OCI-LY1 (cell line): ENCODE measurements around the gene MYBBP1A.

Experiments used
- H2AFZ ChIP-seq: fragments of 200-600 bp; sonication (generic), shearing (Covaris generic); 2 replicates; pipeline ENCODE4 v1.6.0; 2014; ENCODE audit warnings: antibody characterized with exemption, mild to moderate bottlenecking, low read length
- H3F3A ChIP-seq: fragments of 200-600 bp; sonication (generic), shearing (Covaris generic); 2 replicates; pipeline ENCODE4 v1.6.0; 2014; ENCODE audit warnings: mild to moderate bottlenecking, antibody characterized with exemption, low read length, moderate library complexity; ENCODE audit not compliant: insufficient read depth
- H3K27ac ChIP-seq: fragments of 200-600 bp; sonication (generic); 2 replicates; pipeline ENCODE4 v1.5.1; 2014; ENCODE audit warnings: low read length, mixed run types, mild to moderate bottlenecking, low read depth; ENCODE audit not compliant: poor library complexity, severe bottlenecking
- H3K27me3 ChIP-seq: fragments of 200-600 bp; sonication (generic); 2 replicates; pipeline ENCODE4 v1.6.0; 2014; ENCODE audit warnings: antibody characterized with exemption, mild to moderate bottlenecking, low read length, moderate library complexity; ENCODE audit not compliant: insufficient read depth
- H3K36me3 ChIP-seq: fragments of 200-600 bp; sonication (generic); 2 replicates; pipeline ENCODE4 v1.6.1; 2014; ENCODE audit warnings: mild to moderate bottlenecking, antibody characterized with exemption, low read length, moderate library complexity, mixed read lengths; ENCODE audit not compliant: insufficient read depth
- H3K4me1 ChIP-seq: fragments of 200-600 bp; sonication (generic); 2 replicates; pipeline ENCODE4 v1.5.1; 2014; ENCODE audit warnings: mild to moderate bottlenecking, low read length, moderate library complexity; ENCODE audit not compliant: insufficient read depth, severe bottlenecking
- H3K4me2 ChIP-seq: fragments of 200-600 bp; sonication (generic), shearing (Covaris generic); 2 replicates; pipeline ENCODE4 v1.6.1; 2014; ENCODE audit warnings: low read length
- H3K4me3 ChIP-seq: fragments of 200-600 bp; sonication (generic); 2 replicates; pipeline ENCODE4 v1.5.1; 2014; ENCODE audit warnings: low read length, low read depth, mild to moderate bottlenecking, mixed read lengths; ENCODE audit not compliant: poor library complexity, severe bottlenecking
- H3K79me2 ChIP-seq: fragments of 200-600 bp; shearing (Covaris generic); 2 replicates; pipeline ENCODE4 v1.6.1; 2016; ENCODE audit warnings: mixed run types, low read length, mixed read lengths; ENCODE audit not compliant: insufficient read depth
- H3K9ac ChIP-seq: fragments of 200-600 bp; sonication (generic), shearing (Covaris generic); 2 replicates; pipeline ENCODE4 v1.6.1; 2014; ENCODE audit warnings: mild to moderate bottlenecking, low read length, mixed read lengths
- H3K9me2 ChIP-seq: fragments of 200-600 bp; sonication (generic), shearing (Covaris generic); 2 replicates; pipeline ENCODE4 v1.6.1; 2014; ENCODE audit warnings: low read depth, mild to moderate bottlenecking, low read length, mixed read lengths
- H3K9me3 ChIP-seq: fragments of 200-600 bp; shearing (Covaris generic); 2 replicates; pipeline ENCODE4 v1.6.1; 2014; ENCODE audit warnings: low read length, mixed read lengths
- H4K20me1 ChIP-seq: fragments of 200-600 bp; sonication (generic), shearing (Covaris generic); 2 replicates; pipeline ENCODE4 v1.6.0; 2016; ENCODE audit warnings: mild to moderate bottlenecking, low read length; ENCODE audit not compliant: insufficient read depth
- CTCF ChIP-seq: fragments of 200-600 bp; sonication (generic), shearing (Covaris generic); IDR thresholded peaks from 2 replicates; pipeline ENCODE4 v1.5.1; 2017; ENCODE audit warnings: mild to moderate bottlenecking, antibody characterized with exemption, low read length, moderate library complexity, mixed read lengths
- EZH2 ChIP-seq: fragments of 200-600 bp; sonication (generic), shearing (Covaris generic); IDR thresholded peaks from 2 replicates; pipeline ENCODE4 v1.8.0; 2017; ENCODE audit warnings: borderline replicate concordance, mixed run types, mild to moderate bottlenecking, antibody characterized with exemption, low read length, moderate library complexity, mixed read lengths

MYBBP1A gene

GRCh38 chr17:4573669-4574068 lies 18.5 kb upstream of the MYBBP1A start:
- H3K9me3 ChIP-seq = no peaks in the 10 kb centered on the region
- no peaks in the 10 kb centered on the region for H3F3A ChIP-seq
- H3K79me2 ChIP-seq = no peaks in the 10 kb centered on the region
- H2AFZ ChIP-seq = no peak overlapping the region
- no peak overlapping the region for H3K9ac ChIP-seq
- H4K20me1 ChIP-seq = no peaks in the 10 kb centered on the region
- no peak overlapping the region for H3K4me3 ChIP-seq
- no peaks in the 10 kb centered on the region for H3K4me1 ChIP-seq
- H3K9me2 ChIP-seq = no peaks in the 10 kb centered on the region
- TF ChIP-seq EZH2 (no peak), CTCF (no peak)
- H3K36me3 ChIP-seq = no peaks in the 10 kb centered on the region
- no peak overlapping the region for H3K27ac ChIP-seq
- H3K27me3 ChIP-seq = peaks cover 14% of the 10 kb centered on the region; the same call in 1 of the 2 replicates
- no peak overlapping the region for H3K4me2 ChIP-seq

GRCh38 chr17:4573115-4573514 lies 17.9 kb upstream of the MYBBP1A start:
- Histone ChIP-seq H2AFZ (no peak overlapping the region), H3K4me1 (no peaks in the 10 kb centered on the region), H3K9ac (no peak overlapping the region), H3K4me2 (no peak overlapping the region), H3K27ac (no peak overlapping the region), H3K4me3 (no peak overlapping the region), H3K79me2 (no peaks in the 10 kb centered on the region), H3K9me3 (no peaks in the 10 kb centered on the region), H3F3A (no peaks in the 10 kb centered on the region), H4K20me1 (no peaks in the 10 kb centered on the region), H3K27me3 (peaks cover 14% of the 10 kb centered on the region; the same call in 1 of the 2 replicates), H3K9me2 (no peaks in the 10 kb centered on the region), H3K36me3 (no peaks in the 10 kb centered on the region)
- TF ChIP-seq CTCF (no peak), EZH2 (no peak)

GRCh38 chr17:4572131-4572530 lies 16.9 kb upstream of the MYBBP1A start:
- Histone ChIP-seq H3K9me3 (no peaks in the 10 kb centered on the region), H3K27me3 (peaks cover 14% of the 10 kb centered on the region; the same call in 1 of the 2 replicates), H2AFZ (no peak overlapping the region), H3K79me2 (no peaks in the 10 kb centered on the region), H3F3A (no peaks in the 10 kb centered on the region), H3K4me3 (no peak overlapping the region), H3K4me1 (no peaks in the 10 kb centered on the region), H3K27ac (no peak overlapping the region), H4K20me1 (no peaks in the 10 kb centered on the region), H3K9me2 (no peaks in the 10 kb centered on the region), H3K4me2 (no peak overlapping the region), H3K9ac (no peak overlapping the region), H3K36me3 (no peaks in the 10 kb centered on the region)
- TF ChIP-seq EZH2 (no peak), CTCF (no peak)
